HepG2 (cell line): Measurements from ENCODE around the gene MIA2. TPM values are rescaled to one million over a fixed set of nuclear protein-coding genes. Genes with fewer than 3 reads are reported as not detected.
"Not testable (repeated sequence)": the region's sequence is repeated elsewhere in the genome, so short reads cannot be mapped to it uniquely, and the experiment has no call there.

ENCODE experiments used
- ATAC-seq: fragments of 200-7000 bp; cut with Tn5 transposase; 3 replicates; pipeline ENCODE4 v1.9.1; 2020; ENCODE audit warnings: mild to moderate bottlenecking, moderate library complexity
- BruUV-seq: library from RNA; stranded (reverse); fragments of 400-500 nt; replicated peaks from 2 replicates; lab custom pipeline; 2021; lab: Mats Ljungman, UMichigan
- CTCF ChIA-PET: fragments of 300-600 bp; formaldehyde crosslinking; extraction: SDS; loops from one replicate; lab custom pipeline; 2021; ENCODE audit warnings: low total read pairs, inconsistent platforms, low intra/inter-chr PET ratio; lab: Yijun Ruan, JAX
- POLR2A ChIA-PET: fragments of 350-600 bp; sonication (Branson Sonifier 250); formaldehyde crosslinking; loops from one replicate; lab custom pipeline; 2020; ENCODE audit warnings: antibody characterized with exemption, inconsistent platforms; lab: Yijun Ruan, JAX
- DNase-seq: peaks from one replicate; pipeline ENCODE4 v3.0.0-alpha.2; 2015; ENCODE audit warnings: low spot score
- FAIRE-seq: peaks from 3 replicates; lab custom pipeline; 2011; peaks lifted over from hg19 to GRCh38; lab: Jason Lieb, UNC
- H2AFZ ChIP-seq: one replicate; pipeline ENCODE4 v1.6.1; 2011; ENCODE audit warnings: low read length, inconsistent platforms
- H3K27ac ChIP-seq: fragments of 300-600 bp; 3 replicates; pipeline ENCODE4 v1.8.0; 2011; ENCODE audit warnings: mixed run types, mild to moderate bottlenecking, mixed read lengths, low read length, inconsistent platforms; ENCODE audit not compliant: insufficient read depth; ENCODE audit errors: extremely low read length
- H3K27me3 ChIP-seq, 2 experiments: fragments of 200-600 bp in 1 of 2; 2 replicates in 1 of 2; 3 replicates in 1 of 2; pipeline versions ENCODE4 v1.6.0 to v1.8.0; 2011; ENCODE audit warnings: low read length in 2 of 2, mild to moderate bottlenecking in 2 of 2, moderate library complexity in 2 of 2, inconsistent platforms in 1 of 2; ENCODE audit not compliant: insufficient read depth in 2 of 2, control insufficient read depth in 1 of 2
- H3K36me3 ChIP-seq, 2 experiments: fragments of 200-600 bp in 1 of 2; replicated peaks in 1 of 2; 2 replicates in 1 of 2; 3 replicates in 1 of 2; pipeline versions ENCODE4 v1.5.1 to v1.8.0; 2011; ENCODE audit warnings: low read length in 2 of 2, inconsistent platforms in 1 of 2; ENCODE audit not compliant: insufficient read depth in 2 of 2, control insufficient read depth in 1 of 2
- H3K4me1 ChIP-seq: 2 replicates; pipeline ENCODE4 v1.5.1; 2012; ENCODE audit warnings: low read length, inconsistent platforms; ENCODE audit not compliant: insufficient read depth
- H3K4me2 ChIP-seq: 2 replicates; pipeline ENCODE4 v1.6.0; 2011; ENCODE audit warnings: low read depth, low read length, inconsistent platforms
- H3K4me3 ChIP-seq, 3 experiments: fragments of 200-600 bp in 1 of 3; sonication (generic), shearing (Covaris generic) in 1 of 3; replicated peaks in 1 of 3; 2 replicates each; pipeline ENCODE4 v1.5.1; 2011 to 2016; ENCODE audit warnings: low read length in 3 of 3, inconsistent platforms in 2 of 3, low read depth in 2 of 3, mild to moderate bottlenecking in 2 of 3, control low read depth in 1 of 3, mixed read lengths in 1 of 3; ENCODE audit not compliant: insufficient read depth in 1 of 3
- H3K79me2 ChIP-seq: one replicate; pipeline ENCODE4 v1.6.1; 2011; ENCODE audit warnings: low read length, inconsistent platforms; ENCODE audit not compliant: insufficient read depth
- H3K9ac ChIP-seq: 2 replicates; pipeline ENCODE4 v1.6.0; 2011; ENCODE audit warnings: mild to moderate bottlenecking, low read depth, low read length, inconsistent platforms; ENCODE audit not compliant: insufficient read depth
- H3K9me3 ChIP-seq: 2 replicates; pipeline ENCODE4 v1.5.1; 2012; ENCODE audit warnings: mild to moderate bottlenecking, low read length
- H4K20me1 ChIP-seq: 2 replicates; pipeline ENCODE4 v1.6.0; 2011; ENCODE audit warnings: inconsistent platforms, mild to moderate bottlenecking, low read length, moderate library complexity; ENCODE audit not compliant: insufficient read depth
- CBX2 ChIP-seq, 2 experiments: fragments of 200-600 bp in 1 of 2; sonication (generic); formaldehyde crosslinking in 1 of 2; IDR thresholded peaks; 2 replicates each; pipeline versions ENCODE4 v1.7.0 to v1.8.1; 2018 to 2022; ENCODE audit warnings: low read depth in 2 of 2, low read length in 1 of 2, mild to moderate bottlenecking in 1 of 2, missing genetic modification reagents in 1 of 2
- KMT2A ChIP-seq: sonication (generic); formaldehyde crosslinking; IDR thresholded peaks from 2 replicates; pipeline ENCODE4 v1.4.0; 2020; ENCODE audit warnings: missing genetic modification reagents
- NCOA2 ChIP-seq: sonication (generic); formaldehyde crosslinking; IDR thresholded peaks from 2 replicates; pipeline ENCODE4 v1.8.0; 2022; ENCODE audit warnings: inconsistent platforms
- RCOR2 ChIP-seq: IDR thresholded peaks from 2 replicates; pipeline ENCODE4 v1.6.1; 2016; ENCODE audit warnings: missing biosample characterization, missing genetic modification reagents
- SALL1 ChIP-seq: sonication (generic); formaldehyde crosslinking; IDR thresholded peaks from 2 replicates; pipeline ENCODE4 v1.8.0; 2022; ENCODE audit warnings: mild to moderate bottlenecking, missing genetic modification reagents
- TAF15 ChIP-seq: fragments of 200-400 bp; formaldehyde crosslinking; IDR thresholded peaks from one replicate; pipeline ENCODE4 v1.6.1; 2018; ENCODE audit warnings: mild to moderate bottlenecking, low read depth, low read length; ENCODE audit not compliant: poor library complexity, severe bottlenecking
- ZFP37 ChIP-seq: sonication (generic); formaldehyde crosslinking; IDR thresholded peaks from 2 replicates; pipeline ENCODE4 v1.4.0; 2020; ENCODE audit warnings: missing genetic modification reagents, borderline replicate concordance
- ZFP90 ChIP-seq: sonication (generic); formaldehyde crosslinking; IDR thresholded peaks from 2 replicates; pipeline ENCODE4 v1.8.0; 2022; ENCODE audit warnings: missing genetic modification reagents, mild to moderate bottlenecking, inconsistent platforms, borderline replicate concordance
- ZMYM3 ChIP-seq: sonication (generic); formaldehyde crosslinking; IDR thresholded peaks from 2 replicates; pipeline ENCODE4 v1.5.1; 2020; ENCODE audit warnings: mild to moderate bottlenecking, missing genetic modification reagents
- ZMYM4 ChIP-seq: sonication (generic); formaldehyde crosslinking; IDR thresholded peaks from 2 replicates; pipeline ENCODE4 v1.8.1; 2023; ENCODE audit warnings: mild to moderate bottlenecking, missing genetic modification reagents
- ZNF121 ChIP-seq: sonication (generic); formaldehyde crosslinking; IDR thresholded peaks from 2 replicates; pipeline ENCODE4 v1.5.0; 2020; ENCODE audit warnings: mild to moderate bottlenecking, missing genetic modification reagents
- ZNF136 ChIP-seq: sonication (generic); formaldehyde crosslinking; IDR thresholded peaks from 2 replicates; pipeline ENCODE4 v1.8.1; 2022; ENCODE audit warnings: low read depth, mild to moderate bottlenecking, moderate library complexity, missing genetic modification reagents
- ZNF430 ChIP-seq: sonication (generic); formaldehyde crosslinking; IDR thresholded peaks from 2 replicates; pipeline ENCODE4 v1.9.0; 2021; ENCODE audit warnings: mild to moderate bottlenecking, missing genetic modification reagents
- WGBS: methylation state at CpG from one replicate; pipeline ENCODE4 v1.1.6; 2017; ENCODE audit warnings: low lambda C conversion rate; 5-methylcytosine and 5-hydroxymethylcytosine counted together
- in situ Hi-C: cut with HindIII; loops from 2 replicates; pipeline ENCODE4 v1.10.0; 2017; ENCODE audit warnings: low pct_unique_long_range_greater_than_20kb; ENCODE audit not compliant: extremely low pct_ligation_motif_present
- intact Hi-C: fragments of 100-400 bp; cut with micrococcal nuclease; formaldehyde crosslinking; loops from one replicate; pipeline ENCODE4 v1.10.0; 2022; ENCODE audit not compliant: unreplicated experiment
- polyA plus RNA-seq, 8 experiments: library from polyadenylated mRNA; depleted of rRNA in 3 of 8; stranded (reverse) in 7 of 8; unstranded in 1 of 8; fragments of >200 nt; fragmentation: Illumina TruSeq in 4 of 8; extraction: Trizol in 4 of 8; gene quantifications; 2 replicates each; pipeline versions ENCODE4 v1.2.1 to v1.2.3, GENCODE V29; 2011 to 2016; ENCODE audit warnings: low read depth in 4 of 8, missing spikeins in 1 of 8, mixed read lengths in 1 of 8; ENCODE audit not compliant: insufficient read depth in 1 of 8
- total RNA-seq, 5 experiments: library from RNA; depleted of rRNA; stranded (reverse); fragments of >200 nt; fragmentation: Illumina TruSeq; extraction: Trizol; gene quantifications; 2 replicates each; pipeline ENCODE4 v1.2.3, GENCODE V29; 2016; ENCODE audit warnings: low read depth in 1 of 5
- TF ChIP-seq, protein P1 (sequence below): sonication (generic); formaldehyde crosslinking; IDR thresholded peaks from 2 replicates; pipeline ENCODE4 v1.5.0; 2020; ENCODE audit warnings: missing genetic modification reagents
- TF ChIP-seq, protein P2 (sequence below): sonication (generic); formaldehyde crosslinking; IDR thresholded peaks from 2 replicates; pipeline ENCODE4 v1.4.0; 2020; ENCODE audit warnings: missing genetic modification reagents
- TF ChIP-seq, protein P3 (sequence below): sonication (generic); formaldehyde crosslinking; IDR thresholded peaks from 2 replicates; pipeline ENCODE4 v1.5.0; 2020; ENCODE audit warnings: missing genetic modification reagents
- TF ChIP-seq, protein P4 (sequence below): IDR thresholded peaks from 2 replicates; pipeline ENCODE4 v1.6.1; 2016; ENCODE audit warnings: mild to moderate bottlenecking

MIA2 gene
- total and polyA plus RNA-seq, 2 of the 13 experiments (the other 11 are each of a cell fraction or from before 2014, with no cell fraction given): 134 to 158 TPM

DNA sequence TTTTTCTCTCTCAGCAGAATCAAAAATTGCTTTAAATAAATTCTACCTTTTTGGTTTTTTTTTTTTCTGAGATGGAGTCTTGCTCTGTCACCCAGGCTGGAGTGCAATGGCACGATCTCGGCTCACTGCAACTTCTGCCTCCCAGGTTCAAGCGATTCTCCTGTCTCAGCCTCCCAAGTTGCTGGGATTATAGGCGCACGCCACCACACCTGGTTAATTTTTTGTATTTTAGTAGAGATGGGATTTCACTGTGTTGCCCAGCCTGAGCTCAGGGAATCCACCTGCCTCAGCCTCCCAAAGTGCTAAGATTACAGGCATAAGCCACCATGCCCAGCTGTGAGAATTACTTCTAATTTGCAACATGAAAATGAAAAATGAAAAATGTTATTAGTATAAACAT, 1.3 kb downstream of the MIA2 start:
- 87% methylated on average over 5 of the region's 5 CpGs for WGBS
- Histone ChIP-seq H3K4me2 (peak overlapping the region; percentile 90; the same call in 1 of the 2 replicates), H3K79me2 (peaks cover 15% of the 10 kb centered on the region), H3K4me3 (peak overlapping the region; percentile 4 to 65 (median 8); a peak in 3 of 6 replicates), H3K4me1 (peaks cover 27% of the 10 kb centered on the region)
- H4K20me1 ChIP-seq; H3K27ac ChIP-seq; FAIRE-seq; H3K36me3 ChIP-seq; BruUV-seq; H3K9me3 ChIP-seq; ATAC-seq; H2AFZ ChIP-seq; H3K27me3 ChIP-seq; H3K9ac ChIP-seq; CTCF ChIA-PET; DNase-seq; TF ChIP-seq CBX2 (IDR thresholded peaks at IDR 0.05; ENCODE audit: low read depth, low read length): not testable (repeated sequence)
- intact Hi-C loops (loop anchor here (5.0 to 10.0 kb wide), 2 partner anchors 77 to 210 kb away; no protein-coding TSS in a partner anchor), in situ Hi-C loops (loop anchor here (5.0 kb wide), 2 partner anchors 132 to 197 kb away; partner anchors contain the start of gene FBXO33)
- POLR2A ChIA-PET: interaction anchor here (1.1 to 5.6 kb wide), 3 partner anchors 32 to 133 kb away, joined by 5 to 112 read pairs (median 10); partner anchors contain the start of gene TRAPPC6B
- TF ChIP-seq, protein P1, sequence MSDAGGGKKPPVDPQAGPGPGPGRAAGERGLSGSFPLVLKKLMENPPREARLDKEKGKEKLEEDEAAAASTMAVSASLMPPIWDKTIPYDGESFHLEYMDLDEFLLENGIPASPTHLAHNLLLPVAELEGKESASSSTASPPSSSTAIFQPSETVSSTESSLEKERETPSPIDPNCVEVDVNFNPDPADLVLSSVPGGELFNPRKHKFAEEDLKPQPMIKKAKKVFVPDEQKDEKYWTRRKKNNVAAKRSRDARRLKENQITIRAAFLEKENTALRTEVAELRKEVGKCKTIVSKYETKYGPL (CRISPR knock-in tag): 0 out of 2 replicates have a peak, but pooled peaks have one; percentile 32
- TF ChIP-seq SALL1 (peak; percentile 52), RCOR2 (CRISPR knock-in tag) (peak; percentile 31; the same call in 1 of the 2 replicates), ZFP37 (CRISPR knock-in tag) (0 out of 2 replicates have a peak, but pooled peaks have one; percentile 52), TAF15 (peak; percentile 51), ZNF136 (CRISPR knock-in tag) (0 out of 2 replicates have a peak, but pooled peaks have one; percentile 36), ZNF121 (CRISPR knock-in tag) (peak; percentile 82), ZFP90 (CRISPR knock-in tag) (0 out of 2 replicates have a peak, but pooled peaks have one; percentile 34), ZMYM3 (CRISPR knock-in tag) (peak; percentile 80; the same call in 1 of the 2 replicates), KMT2A (CRISPR knock-in tag) (0 out of 2 replicates have a peak, but pooled peaks have one; percentile 11), ZNF430 (CRISPR knock-in tag) (peak; percentile 20; the same call in 1 of the 2 replicates), ZMYM4 (CRISPR knock-in tag) (0 out of 2 replicates have a peak, but pooled peaks have one; percentile 26), NCOA2 (0 out of 2 replicates have a peak, but pooled peaks have one; percentile 22), CBX2 (CRISPR knock-in tag; IDR thresholded peaks at IDR 0.05; ENCODE audit: low read depth) (0 out of 2 replicates have a peak, but pooled peaks have one; percentile 57)
- TF ChIP-seq, protein P2, sequence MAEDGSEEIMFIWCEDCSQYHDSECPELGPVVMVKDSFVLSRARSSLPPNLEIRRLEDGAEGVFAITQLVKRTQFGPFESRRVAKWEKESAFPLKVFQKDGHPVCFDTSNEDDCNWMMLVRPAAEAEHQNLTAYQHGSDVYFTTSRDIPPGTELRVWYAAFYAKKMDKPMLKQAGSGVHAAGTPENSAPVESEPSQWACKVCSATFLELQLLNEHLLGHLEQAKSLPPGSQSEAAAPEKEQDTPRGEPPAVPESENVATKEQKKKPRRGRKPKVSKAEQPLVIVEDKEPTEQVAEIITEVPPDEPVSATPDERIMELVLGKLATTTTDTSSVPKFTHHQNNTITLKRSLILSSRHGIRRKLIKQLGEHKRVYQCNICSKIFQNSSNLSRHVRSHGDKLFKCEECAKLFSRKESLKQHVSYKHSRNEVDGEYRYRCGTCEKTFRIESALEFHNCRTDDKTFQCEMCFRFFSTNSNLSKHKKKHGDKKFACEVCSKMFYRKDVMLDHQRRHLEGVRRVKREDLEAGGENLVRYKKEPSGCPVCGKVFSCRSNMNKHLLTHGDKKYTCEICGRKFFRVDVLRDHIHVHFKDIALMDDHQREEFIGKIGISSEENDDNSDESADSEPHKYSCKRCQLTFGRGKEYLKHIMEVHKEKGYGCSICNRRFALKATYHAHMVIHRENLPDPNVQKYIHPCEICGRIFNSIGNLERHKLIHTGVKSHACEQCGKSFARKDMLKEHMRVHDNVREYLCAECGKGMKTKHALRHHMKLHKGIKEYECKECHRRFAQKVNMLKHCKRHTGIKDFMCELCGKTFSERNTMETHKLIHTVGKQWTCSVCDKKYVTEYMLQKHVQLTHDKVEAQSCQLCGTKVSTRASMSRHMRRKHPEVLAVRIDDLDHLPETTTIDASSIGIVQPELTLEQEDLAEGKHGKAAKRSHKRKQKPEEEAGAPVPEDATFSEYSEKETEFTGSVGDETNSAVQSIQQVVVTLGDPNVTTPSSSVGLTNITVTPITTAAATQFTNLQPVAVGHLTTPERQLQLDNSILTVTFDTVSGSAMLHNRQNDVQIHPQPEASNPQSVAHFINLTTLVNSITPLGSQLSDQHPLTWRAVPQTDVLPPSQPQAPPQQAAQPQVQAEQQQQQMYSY: peak; percentile 36; the same call in 1 of the 2 replicates
- TF ChIP-seq, protein P3, sequence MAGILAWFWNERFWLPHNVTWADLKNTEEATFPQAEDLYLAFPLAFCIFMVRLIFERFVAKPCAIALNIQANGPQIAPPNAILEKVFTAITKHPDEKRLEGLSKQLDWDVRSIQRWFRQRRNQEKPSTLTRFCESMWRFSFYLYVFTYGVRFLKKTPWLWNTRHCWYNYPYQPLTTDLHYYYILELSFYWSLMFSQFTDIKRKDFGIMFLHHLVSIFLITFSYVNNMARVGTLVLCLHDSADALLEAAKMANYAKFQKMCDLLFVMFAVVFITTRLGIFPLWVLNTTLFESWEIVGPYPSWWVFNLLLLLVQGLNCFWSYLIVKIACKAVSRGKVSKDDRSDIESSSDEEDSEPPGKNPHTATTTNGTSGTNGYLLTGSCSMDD (CRISPR knock-in tag): peak; percentile 19; the same call in 1 of the 2 replicates
- TF ChIP-seq, protein P4, sequence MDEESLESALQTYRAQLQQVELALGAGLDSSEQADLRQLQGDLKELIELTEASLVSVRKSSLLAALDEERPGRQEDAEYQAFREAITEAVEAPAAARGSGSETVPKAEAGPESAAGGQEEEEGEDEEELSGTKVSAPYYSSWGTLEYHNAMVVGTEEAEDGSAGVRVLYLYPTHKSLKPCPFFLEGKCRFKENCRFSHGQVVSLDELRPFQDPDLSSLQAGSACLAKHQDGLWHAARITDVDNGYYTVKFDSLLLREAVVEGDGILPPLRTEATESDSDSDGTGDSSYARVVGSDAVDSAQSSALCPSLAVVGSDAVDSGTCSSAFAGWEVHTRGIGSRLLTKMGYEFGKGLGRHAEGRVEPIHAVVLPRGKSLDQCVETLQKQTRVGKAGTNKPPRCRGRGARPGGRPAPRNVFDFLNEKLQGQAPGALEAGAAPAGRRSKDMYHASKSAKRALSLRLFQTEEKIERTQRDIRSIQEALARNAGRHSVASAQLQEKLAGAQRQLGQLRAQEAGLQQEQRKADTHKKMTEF (CRISPR knock-in tag): peak; percentile 31; the same call in 1 of the 2 replicates
